Kidney (tissue), 14 donors: ENCODE results near the gene ANG. TPM values are rescaled to one million over a fixed set of nuclear protein-coding genes. Genes with fewer than 3 reads are reported as not detected.
A peak's percentile ranks its signal among the peaks of the same experiment; 100 is the strongest.

Experiments used
- DNase-seq, 5 donors: peaks; one replicate each; pipeline ENCODE4 v3.0.0-alpha.2; 2013 to 2020
- FAIRE-seq: peaks from 2 replicates; lab custom pipeline; 2012; peaks lifted over from hg19 to GRCh38; lab: Jason Lieb, UNC
- H3K27ac ChIP-seq, 2 donors: one replicate each; pipeline ENCODE4 v1.7.0; 2013; ENCODE audit warnings: low read depth in 2 of 2, low read length in 2 of 2, inconsistent platforms in 1 of 2
- H3K27me3 ChIP-seq: one replicate; pipeline ENCODE4 v1.7.1; 2013; ENCODE audit warnings: low read length, inconsistent platforms; ENCODE audit not compliant: control insufficient read depth, insufficient read depth
- H3K36me3 ChIP-seq, 3 donors: one replicate each; pipeline versions ENCODE4 v1.7.0 to v1.7.1; 2013; ENCODE audit warnings: low read length in 3 of 3, control low read depth in 1 of 3, inconsistent platforms in 1 of 3; ENCODE audit not compliant: insufficient read depth in 3 of 3, control insufficient read depth in 2 of 3
- H3K4me1 ChIP-seq, 3 donors: one replicate each; pipeline versions ENCODE4 v1.7.0 to v1.7.1; 2013; ENCODE audit warnings: low read length in 3 of 3, inconsistent platforms in 1 of 3, low read depth in 1 of 3; ENCODE audit not compliant: control insufficient read depth in 2 of 3, insufficient read depth in 2 of 3
- H3K4me3 ChIP-seq, 3 donors: one replicate each; pipeline versions ENCODE4 v1.7.0 to v1.8.1; 2013; ENCODE audit warnings: low read length in 3 of 3, control low read depth in 1 of 3, inconsistent platforms in 1 of 3
- H3K9ac ChIP-seq, 3 donors: one replicate each; pipeline versions ENCODE4 v1.7.0 to v1.7.1; 2013; ENCODE audit warnings: low read length in 3 of 3, control low read depth in 1 of 3, inconsistent platforms in 1 of 3
- H3K9me3 ChIP-seq, 3 donors: one replicate each; pipeline versions ENCODE4 v1.7.0 to v1.7.1; 2013; ENCODE audit warnings: low read length in 3 of 3, control low read depth in 1 of 3, inconsistent platforms in 1 of 3; ENCODE audit not compliant: control insufficient read depth in 2 of 3, insufficient read depth in 1 of 3
- intact Hi-C: fragments of 100-400 bp; cut with DNase I; formaldehyde crosslinking; loops from one replicate; pipeline ENCODE4 v1.11.1; 2022
- polyA plus RNA-seq: library from polyadenylated mRNA; stranded (reverse); fragments of 350-450 nt; fragmentation: Illumina TruSeq; extraction: RNeasy Lipid Tissue Mini Kit (QIAGEN cat#74804); gene quantifications from one replicate; pipeline ENCODE4 v1.2.3, GENCODE V29; 2014; ENCODE audit warnings: low read depth, low replicate concordance; ENCODE audit not compliant: insufficient read depth
- total RNA-seq: library from RNA; stranded (reverse); fragmentation: NEBNext Ultra II Directional; extraction: Animal tissue kit (Norgen Biotek cat#: 25700); gene quantifications from one replicate; pipeline ENCODE4 v1.2.1, GENCODE V29; 2021
- TF ChIP-seq, protein P1 (sequence below): IDR thresholded peaks from 3 replicates; pipeline ENCODE4 v1.5.1; 2012; ENCODE audit warnings: mild to moderate bottlenecking, moderate library complexity, borderline replicate concordance; ENCODE audit not compliant: insufficient read depth; ENCODE audit errors: extremely low read depth
- donor health status: control.
- donor health status: control.
- donor health status: control.
- donor health status: control.
- donor health status: control.
- donor health status: DM: yes; HTN: yes; CAD: no.
- donor health status: Normal renal cell carcinoma (clear cell type).

The ANG gene
- total and polyA plus RNA-seq, 2 donors from 2014 or later = 19.4 to 24.5 TPM

DNA sequence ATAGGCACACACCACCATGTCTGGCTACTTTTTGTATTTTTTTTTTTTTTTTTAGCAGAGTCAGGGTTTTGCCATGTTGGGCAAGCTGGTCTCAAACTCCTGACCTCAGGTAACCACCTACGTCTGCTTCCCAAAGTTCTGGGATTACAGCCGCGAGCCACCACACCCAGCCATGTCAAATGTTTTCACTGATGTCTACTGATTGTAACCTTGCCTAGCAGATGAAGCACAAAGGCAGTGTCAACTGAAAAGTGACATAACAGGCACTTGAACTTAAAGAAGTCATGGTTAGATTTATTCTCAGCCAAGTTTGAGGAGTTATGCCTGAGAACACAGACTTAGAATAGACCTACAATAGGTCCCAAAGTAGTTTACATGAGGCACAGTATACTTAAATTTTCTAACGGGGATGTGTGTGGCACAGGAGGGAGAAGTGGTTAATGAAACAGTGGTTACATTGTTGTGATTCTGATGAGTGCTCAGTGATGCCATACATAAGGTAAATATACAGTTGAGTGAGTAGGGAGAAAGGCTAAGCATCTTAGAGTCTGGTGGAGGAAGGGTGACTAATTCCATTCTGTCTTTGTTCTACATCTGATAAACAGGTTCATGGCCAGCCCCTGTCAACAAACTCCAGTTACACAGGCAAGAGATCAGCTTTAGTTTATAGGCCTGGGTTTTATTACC is 16.8 kb upstream of the ANG start:
- Histone ChIP-seq H3K36me3 (no peaks in the 10 kb centered on the region), H3K4me1 (no peaks in the 10 kb centered on the region), H3K27ac (no peak overlapping the region), H3K9ac (no peak overlapping the region), H3K9me3 (no peaks in the 10 kb centered on the region), H3K4me3 (no peak overlapping the region), H3K27me3 (no peaks in the 10 kb centered on the region)
- TF ChIP-seq, protein P1, sequence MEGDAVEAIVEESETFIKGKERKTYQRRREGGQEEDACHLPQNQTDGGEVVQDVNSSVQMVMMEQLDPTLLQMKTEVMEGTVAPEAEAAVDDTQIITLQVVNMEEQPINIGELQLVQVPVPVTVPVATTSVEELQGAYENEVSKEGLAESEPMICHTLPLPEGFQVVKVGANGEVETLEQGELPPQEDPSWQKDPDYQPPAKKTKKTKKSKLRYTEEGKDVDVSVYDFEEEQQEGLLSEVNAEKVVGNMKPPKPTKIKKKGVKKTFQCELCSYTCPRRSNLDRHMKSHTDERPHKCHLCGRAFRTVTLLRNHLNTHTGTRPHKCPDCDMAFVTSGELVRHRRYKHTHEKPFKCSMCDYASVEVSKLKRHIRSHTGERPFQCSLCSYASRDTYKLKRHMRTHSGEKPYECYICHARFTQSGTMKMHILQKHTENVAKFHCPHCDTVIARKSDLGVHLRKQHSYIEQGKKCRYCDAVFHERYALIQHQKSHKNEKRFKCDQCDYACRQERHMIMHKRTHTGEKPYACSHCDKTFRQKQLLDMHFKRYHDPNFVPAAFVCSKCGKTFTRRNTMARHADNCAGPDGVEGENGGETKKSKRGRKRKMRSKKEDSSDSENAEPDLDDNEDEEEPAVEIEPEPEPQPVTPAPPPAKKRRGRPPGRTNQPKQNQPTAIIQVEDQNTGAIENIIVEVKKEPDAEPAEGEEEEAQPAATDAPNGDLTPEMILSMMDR = no peak
- intact Hi-C loops = no loop called here
- DNase-seq (no peak), FAIRE-seq (no peak)

DNA sequence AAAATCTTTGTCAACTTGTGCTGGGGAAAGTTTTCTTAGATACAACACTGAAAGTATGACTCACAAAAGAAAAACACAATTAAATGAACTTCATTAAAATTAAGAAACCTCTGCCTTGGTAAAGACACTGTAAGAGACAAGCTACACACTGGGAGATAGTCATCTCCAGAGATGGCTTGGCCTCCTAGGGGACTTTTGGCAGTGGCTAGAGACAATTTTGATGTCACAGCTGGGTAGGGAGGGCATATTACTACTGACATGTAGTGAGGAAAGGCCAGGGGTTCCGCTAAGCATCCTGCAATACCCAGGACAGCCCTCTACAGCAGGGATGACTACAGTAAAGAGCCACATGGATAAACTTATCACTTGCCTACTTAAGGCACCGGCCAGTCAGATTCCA is 12.9 kb upstream of the ANG start:
- DNase-seq (no peak), FAIRE-seq (no peak)
- H3K36me3 ChIP-seq = no peaks in the 10 kb centered on the region
- no peak overlapping the region for H3K27ac ChIP-seq
- peaks cover 0 to 3% (median 2%) of the 10 kb centered on the region in 3 donors for H3K4me1 ChIP-seq
- H3K4me3 ChIP-seq = no peak overlapping the region
- H3K27me3 ChIP-seq = no peaks in the 10 kb centered on the region
- H3K9ac ChIP-seq = no peak overlapping the region
- intact Hi-C loops = no loop called here
- H3K9me3 ChIP-seq = no peaks in the 10 kb centered on the region
- TF ChIP-seq, protein P1 = no peak

DNA sequence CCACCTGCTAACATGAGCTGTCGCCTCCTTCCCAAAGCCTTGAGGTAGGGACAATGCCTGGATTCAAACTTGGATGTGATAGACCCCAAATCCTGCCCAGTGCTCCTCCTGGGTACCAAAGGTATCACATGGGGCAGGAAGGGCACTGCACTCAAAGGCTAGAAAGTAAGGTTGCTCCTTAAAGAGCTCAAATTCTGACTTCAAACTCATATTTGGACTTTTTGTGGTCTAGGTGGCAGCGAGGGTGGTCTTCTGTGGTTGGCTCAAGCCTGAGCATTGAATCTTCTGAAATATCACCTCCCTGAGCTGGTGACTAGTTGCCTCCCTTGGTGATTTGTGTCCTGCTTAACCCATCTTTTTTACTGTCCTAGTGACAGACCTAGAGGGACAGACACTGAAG is 12.5 kb upstream of the ANG start:
- TF ChIP-seq, protein P1 = no peak
- FAIRE-seq (no peak), DNase-seq (peak in 1 of 5 donors; percentile 15)
- Histone ChIP-seq H3K9me3 (no peaks in the 10 kb centered on the region), H3K4me1 (peaks cover 0 to 7% (median 6%) of the 10 kb centered on the region in 3 donors), H3K36me3 (no peaks in the 10 kb centered on the region), H3K27me3 (no peaks in the 10 kb centered on the region), H3K4me3 (no peak overlapping the region), H3K9ac (no peak overlapping the region), H3K27ac (no peak overlapping the region)
- intact Hi-C loops = no loop called here
